GM18526 (cell line): ENCODE results near the gene ITSN1.

Experiments used
- POLR2A ChIP-seq: IDR thresholded peaks from 3 replicates; pipeline ENCODE4 v1.6.1; 2011; ENCODE audit not compliant: insufficient read length; ENCODE audit errors: extremely low read depth

ITSN1 gene

DNA sequence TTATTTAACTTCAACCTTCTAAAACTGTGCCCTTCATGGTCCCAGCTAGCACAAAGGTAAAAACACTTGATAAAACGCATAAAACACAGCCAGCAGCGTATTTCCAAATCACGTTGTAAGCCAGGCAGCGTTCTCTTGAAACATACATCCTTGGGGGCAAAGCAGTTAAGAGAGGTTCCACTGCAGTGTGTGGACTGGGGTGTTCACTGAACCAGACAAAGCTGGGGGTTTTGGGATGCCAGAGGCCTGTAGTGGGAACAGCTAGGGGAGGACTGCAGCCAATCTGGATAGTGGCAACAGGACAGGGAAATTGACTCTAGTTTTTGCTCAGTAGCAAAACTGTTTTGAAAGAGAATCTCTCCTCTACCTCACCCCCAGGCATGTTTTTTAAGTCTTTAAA, 294.8 kb downstream of the ITSN1 start:
- TF ChIP-seq POLR2A = no peak

DNA sequence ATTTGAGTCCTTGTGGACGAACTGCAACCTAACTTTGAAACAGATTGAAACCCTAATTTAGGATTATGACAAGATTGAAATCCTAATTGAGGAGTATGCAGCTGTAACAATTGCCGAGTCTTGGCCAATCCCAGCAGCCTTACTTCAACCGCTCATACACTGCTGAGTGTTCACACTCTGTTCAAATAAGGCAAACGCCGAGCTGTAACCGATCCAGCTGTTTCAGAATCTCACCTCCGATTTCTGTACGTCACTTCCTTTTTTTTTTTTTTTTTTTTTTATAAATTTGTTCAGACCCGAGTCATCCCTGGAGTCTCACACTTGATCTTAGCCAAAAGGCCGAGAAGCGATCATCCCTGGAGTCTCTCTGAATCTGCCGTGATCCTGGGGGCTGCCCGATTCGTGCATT, 295.6 kb downstream of the ITSN1 start:
- no peak for TF ChIP-seq POLR2A

DNA sequence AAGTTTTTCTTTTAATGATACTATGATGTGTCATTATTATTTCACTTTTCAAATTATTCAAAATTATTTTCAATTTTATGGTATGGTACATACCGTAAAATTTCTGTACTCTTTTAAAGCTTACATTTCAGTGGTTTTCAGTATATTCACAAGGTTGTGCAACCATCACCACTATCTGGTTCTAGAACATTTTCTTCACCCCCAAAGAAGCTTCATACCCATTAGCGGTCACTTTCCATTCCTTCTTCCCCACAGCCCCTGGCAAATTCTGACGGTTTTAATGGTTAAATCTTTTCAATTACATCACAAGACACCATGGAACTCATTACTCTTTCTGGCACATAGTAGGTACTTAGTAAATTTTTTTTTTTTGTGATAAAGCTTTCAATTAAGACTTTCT, 296.1 kb downstream of the ITSN1 start:
- no peak for TF ChIP-seq POLR2A

DNA sequence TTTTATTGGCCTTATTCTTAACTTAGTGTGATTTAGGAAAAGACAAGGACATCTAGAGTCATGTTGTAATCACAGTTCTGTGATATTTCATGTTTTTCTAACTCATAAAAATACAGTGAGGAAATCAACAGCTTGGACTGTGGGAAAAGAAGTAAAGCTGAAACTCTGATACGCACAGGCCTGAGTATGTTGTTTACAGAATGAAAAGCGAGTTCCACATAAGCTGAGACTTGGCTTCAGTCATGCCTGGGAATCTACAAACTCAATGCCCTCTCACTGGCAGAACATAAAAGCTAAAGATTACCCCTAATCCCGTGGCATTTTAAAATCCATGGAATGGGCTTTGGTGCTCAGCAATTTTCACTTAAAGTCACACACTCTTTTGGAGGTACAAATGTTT, 296.9 kb downstream of the ITSN1 start:
- TF ChIP-seq POLR2A = no peak

DNA sequence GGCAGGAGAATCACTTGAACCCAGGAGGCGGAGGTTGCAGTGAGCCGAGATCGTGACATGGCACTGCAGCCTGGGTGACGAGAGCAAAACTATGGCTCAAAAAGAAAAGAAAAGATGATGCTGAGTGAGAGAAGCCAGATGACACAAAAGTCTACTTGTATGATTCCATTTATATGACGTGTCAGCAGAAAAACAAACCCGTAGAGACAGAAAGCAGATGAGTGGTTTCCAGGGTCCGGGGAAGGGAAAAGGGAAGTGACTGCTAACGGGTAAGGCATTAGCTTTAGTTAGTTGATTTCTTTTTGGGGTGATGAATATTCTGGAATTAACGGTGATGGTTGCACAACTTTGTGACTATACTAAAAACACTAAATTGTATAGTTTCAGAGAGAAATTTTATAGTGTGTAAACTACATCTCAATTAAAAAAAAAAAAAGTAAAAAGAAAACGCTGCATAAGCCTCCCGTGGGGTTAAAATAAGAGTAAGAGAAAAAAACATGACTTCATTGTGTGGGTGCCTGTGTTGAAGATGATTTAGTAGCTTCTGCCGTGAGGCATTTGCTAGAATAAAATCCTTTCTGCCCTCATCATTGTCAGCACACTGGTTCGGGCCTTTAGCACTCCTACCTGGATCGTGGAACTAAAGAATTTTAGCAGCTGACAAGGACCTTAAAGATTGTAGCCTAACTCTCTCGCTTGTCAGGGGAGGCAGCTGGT, 298.0 kb downstream of the ITSN1 start:
- TF ChIP-seq POLR2A = no peak

DNA sequence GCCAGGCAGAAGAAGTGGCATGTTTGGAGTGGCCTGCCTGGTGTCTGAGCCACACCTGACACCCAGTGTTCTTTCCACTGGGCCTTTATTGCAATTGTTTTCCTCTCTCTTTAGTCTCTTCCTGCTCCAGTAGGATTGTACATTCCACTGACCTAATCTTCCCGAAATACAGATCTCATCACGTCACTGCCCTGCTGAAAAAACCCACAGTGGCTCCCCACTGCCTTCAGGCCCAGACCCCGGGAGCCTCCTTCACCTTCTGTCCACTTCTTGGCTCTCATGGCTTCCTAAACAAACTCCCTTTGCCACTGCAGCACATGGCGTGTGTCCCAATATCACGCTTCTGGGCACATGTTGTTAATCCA, 298.6 kb downstream of the ITSN1 start:
- TF ChIP-seq POLR2A = no peak

DNA sequence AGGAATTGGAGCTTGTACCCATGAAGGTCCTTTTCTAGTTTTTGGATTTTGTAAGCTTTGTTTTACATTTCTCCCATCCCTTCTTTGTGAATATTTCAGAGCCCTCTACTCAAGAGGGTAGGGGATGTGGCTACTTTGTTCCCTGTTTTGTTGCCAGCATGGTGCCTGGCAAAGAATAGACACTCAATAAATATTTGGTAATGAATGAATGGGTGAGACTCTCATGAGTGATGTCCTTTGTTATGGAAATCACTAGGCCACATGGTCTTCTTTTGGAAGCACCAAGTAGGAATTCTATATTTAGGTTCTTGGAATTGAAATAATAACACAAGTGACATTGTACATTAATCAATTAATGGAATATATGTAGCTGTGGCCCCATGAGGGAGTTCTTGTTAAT, 300.1 kb downstream of the ITSN1 start:
- TF ChIP-seq POLR2A = no peak

DNA sequence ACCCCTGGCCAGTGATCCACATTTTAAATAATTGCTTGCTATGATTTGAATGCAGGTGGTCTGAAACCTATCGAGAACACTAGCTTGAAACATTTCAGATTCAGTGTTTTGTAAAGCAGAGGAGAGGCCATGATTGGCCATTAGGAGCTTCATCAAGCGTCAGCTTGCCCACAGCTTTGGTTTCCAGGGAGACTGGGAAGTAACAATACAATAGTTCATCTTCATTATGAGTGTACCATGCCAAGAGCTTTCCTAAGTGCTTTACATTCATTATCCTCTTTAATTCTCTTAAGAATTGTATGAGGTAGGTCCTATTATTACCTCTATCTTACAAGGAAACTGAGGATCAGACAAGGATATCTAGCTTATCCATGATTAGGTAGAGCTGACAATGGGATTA, 301.0 kb downstream of the ITSN1 start:
- no peak for TF ChIP-seq POLR2A

DNA sequence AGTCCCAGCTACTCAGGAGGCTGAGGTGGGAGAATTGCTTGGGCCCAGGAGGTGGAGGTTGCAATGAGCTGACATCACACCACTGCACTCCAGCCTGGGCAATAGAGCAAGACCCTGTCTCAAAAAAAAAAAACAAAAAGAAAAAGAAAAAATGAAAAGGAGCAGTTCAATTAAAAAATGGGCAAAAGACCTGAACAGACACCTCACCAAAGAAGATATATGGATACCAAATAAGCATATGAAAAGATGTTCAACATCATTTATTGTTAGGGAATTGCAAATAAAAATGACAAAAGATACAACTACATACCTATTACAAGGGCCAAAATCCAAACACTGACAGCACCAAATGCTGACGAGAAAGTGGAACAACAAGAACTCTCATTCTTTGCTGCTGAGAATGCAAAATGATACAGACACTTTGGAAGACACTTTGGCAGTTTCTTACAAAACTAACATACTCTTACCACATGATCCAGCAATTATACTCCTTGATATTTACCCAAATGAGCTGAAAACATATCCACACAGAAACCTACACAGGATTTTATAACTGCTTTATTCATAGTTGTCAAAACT, 302.0 kb downstream of the ITSN1 start:
- TF ChIP-seq POLR2A = no peak

DNA sequence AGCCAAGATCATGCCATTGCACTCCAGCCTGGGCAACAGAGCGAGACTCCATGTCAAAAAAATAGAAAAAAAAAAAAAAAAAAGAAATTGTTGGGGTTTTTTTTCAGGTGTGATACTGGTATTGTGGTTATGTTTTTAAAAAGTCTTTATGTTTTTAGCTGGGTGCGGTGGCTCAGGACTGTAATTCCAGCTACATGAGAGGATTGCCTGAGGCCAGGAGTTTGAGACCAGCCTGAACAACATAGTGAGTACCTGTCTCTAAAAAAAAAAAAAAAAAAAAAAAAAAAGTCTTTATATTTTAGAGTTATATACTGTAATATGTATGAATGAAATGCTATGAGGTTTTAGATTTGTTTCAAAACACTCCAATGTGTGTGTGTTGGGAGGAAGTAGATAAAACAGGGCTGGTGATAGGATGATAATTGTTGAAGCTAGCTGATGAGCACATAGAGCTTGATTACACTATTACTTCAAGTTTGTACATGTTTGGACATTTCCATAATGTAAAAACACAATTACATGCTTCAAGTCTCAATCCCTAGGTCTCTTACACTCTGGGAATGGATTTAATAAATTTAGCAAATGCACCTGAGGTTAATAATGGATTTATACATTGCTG, 303.5 kb downstream of the ITSN1 start:
- no peak for TF ChIP-seq POLR2A

DNA sequence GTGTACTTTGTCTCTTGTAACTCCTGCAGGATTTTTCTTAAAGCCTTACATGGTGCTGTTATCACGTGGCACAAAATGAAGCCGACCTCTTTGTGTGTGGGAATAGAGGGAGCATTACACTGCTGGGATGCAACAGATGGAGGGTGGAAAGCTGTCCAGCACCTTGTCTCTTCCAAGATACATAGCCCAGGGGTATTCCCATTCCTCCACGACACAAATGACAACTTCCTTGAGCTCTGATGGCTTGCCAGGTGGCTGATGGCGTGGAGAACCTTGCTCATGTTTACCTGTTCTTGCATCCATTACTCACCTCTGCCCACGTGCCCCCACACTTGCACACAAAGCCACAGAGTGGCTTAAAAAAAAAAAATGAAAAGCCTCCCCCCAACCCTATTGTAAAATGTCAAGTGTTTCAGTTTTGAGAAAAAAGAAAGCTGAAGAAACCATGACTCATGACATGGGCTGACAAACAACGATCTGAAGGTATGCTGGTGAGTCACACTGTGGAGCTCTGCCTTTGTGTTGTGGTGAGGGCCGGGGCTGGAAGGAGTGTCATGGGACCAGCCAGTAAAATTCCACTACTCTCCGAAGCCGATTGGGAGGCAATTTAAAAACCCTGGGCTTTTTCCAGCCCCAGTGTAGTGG, 305.3 kb downstream of the ITSN1 start:
- peak; percentile 27 for TF ChIP-seq POLR2A

DNA sequence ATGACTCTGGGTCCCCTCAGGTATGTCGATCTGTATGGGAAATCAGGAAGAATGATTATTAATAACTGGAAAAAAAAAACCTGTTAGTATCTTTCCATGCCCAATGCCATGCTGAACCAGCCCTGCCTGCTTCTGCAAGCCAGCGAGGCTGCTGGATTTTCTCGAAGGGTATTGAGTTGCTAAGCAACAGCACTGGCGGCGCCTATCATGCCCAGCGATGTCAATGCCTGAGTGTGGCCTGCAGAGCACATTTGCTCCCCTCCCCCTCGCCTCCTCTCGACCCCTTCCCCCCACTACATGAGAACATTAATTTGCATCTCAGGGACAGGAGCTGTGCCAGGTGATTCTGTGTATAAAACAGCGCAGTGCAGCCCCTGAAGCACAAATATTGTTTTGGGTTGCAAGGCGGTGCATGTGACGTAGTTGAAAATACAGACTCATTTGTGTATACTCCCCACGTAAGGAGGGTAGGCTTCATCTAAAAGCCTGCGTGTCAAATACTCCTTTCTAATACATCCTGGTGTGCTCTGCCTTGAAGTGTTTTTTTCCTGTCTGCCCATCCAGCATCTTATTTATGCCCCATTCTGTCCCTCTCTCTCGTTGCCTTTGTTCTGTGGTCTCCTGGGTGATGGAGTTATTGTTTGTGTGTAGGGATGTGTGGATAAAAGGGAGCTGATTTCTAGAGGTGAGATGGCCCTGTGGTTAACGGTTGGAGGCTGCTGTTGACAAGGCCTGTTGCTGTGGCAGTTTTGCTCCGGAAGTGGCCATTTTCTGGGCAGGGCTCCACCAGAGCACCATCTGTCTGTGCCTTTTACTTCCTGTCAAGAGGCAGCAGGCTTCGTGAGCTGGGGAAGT, 306.0 kb downstream of the ITSN1 start:
- peak; percentile 52 for TF ChIP-seq POLR2A

DNA sequence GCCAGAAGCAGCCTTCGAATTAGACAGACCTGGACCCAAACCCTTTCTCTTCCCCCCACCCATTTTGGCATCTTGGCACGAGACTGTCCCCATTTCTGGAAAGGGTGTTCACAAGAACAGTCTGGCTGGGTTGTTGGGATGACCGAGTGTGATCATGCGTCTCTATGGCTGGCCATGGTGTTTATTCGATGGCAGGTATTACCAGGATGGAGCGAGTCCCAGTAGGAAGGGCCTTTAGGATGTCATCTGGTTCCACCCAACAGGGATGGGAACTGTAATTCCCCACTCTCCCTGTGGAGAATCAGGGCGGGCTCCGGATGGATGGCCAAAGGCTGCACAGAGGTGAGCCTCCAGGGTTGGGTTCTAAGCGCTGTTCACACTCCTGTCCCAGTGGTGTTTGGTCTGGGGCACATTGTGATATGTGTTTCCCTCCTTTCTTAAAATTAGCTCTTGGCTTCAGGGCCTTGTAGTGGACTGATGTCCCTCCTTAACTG, 306.7 kb downstream of the ITSN1 start:
- TF ChIP-seq POLR2A = no peak
